HEK293T (cell line): Measurements from ENCODE around the gene BORCS6.

Experiments
- CTCF ChIA-PET: fragments of 350-600 bp; formaldehyde crosslinking; extraction: SDS; loops from one replicate; lab custom pipeline; 2021; ENCODE audit warnings: antibody characterized with exemption, inconsistent platforms; lab: Yijun Ruan, JAX
- POLR2A ChIA-PET: fragments of 350-600 bp; formaldehyde crosslinking; extraction: SDS; loops from one replicate; lab custom pipeline; 2020; ENCODE audit warnings: antibody characterized with exemption, inconsistent platforms; lab: Yijun Ruan, JAX
- DNase-seq: peaks from one replicate; pipeline ENCODE4 v3.0.0; 2012; ENCODE audit warnings: mixed read lengths; ENCODE audit errors: extremely low spot score
- ARNT ChIP-seq: fragments of 450-650 bp; IDR thresholded peaks from 2 replicates; pipeline ENCODE4 v1.6.1; 2017; ENCODE audit warnings: mild to moderate bottlenecking
- BHLHE40 ChIP-seq: fragments of 450-650 bp; IDR thresholded peaks from 2 replicates; pipeline ENCODE4 v1.6.1; 2016; ENCODE audit warnings: mild to moderate bottlenecking, moderate library complexity, borderline replicate concordance
- CTBP1 ChIP-seq: fragments of 450-650 bp; IDR thresholded peaks from 2 replicates; pipeline ENCODE4 v1.6.1; 2016; ENCODE audit warnings: borderline replicate concordance
- ELF4 ChIP-seq: fragments of 450-650 bp; IDR thresholded peaks from 2 replicates; pipeline ENCODE4 v1.6.1; 2017; ENCODE audit warnings: antibody characterized with exemption
- FOXA1 ChIP-seq: fragments of 450-650 bp; IDR thresholded peaks from 2 replicates; pipeline ENCODE4 v1.6.1; 2016; ENCODE audit warnings: mild to moderate bottlenecking
- FOXK2 ChIP-seq: fragments of 450-650 bp; IDR thresholded peaks from 2 replicates; pipeline ENCODE4 v1.6.1; 2016; ENCODE audit warnings: mild to moderate bottlenecking
- FOXM1 ChIP-seq: fragments of 450-650 bp; IDR thresholded peaks from 2 replicates; pipeline ENCODE4 v1.6.1; 2017; ENCODE audit warnings: mild to moderate bottlenecking, borderline replicate concordance
- HDGF ChIP-seq: fragments of 450-650 bp; IDR thresholded peaks from 2 replicates; pipeline ENCODE4 v1.6.1; 2017; ENCODE audit warnings: antibody characterized with exemption, borderline replicate concordance
- L3MBTL2 ChIP-seq: fragments of 450-650 bp; conservative IDR thresholded peaks from 2 replicates; pipeline ENCODE4 v1.6.1; 2016; ENCODE audit warnings: mild to moderate bottlenecking
- LEF1 ChIP-seq: fragments of 450-650 bp; IDR thresholded peaks from 2 replicates; pipeline ENCODE4 v1.6.1; 2017; ENCODE audit warnings: mild to moderate bottlenecking, borderline replicate concordance
- NFRKB ChIP-seq: fragments of 450-650 bp; IDR thresholded peaks from 2 replicates; pipeline ENCODE4 v1.6.1; 2016; ENCODE audit warnings: mild to moderate bottlenecking, moderate library complexity
- PKNOX1 ChIP-seq: fragments of 450-650 bp; IDR thresholded peaks from 2 replicates; pipeline ENCODE4 v1.6.1; 2016
- SP1 ChIP-seq: fragments of 450-650 bp; IDR thresholded peaks from 2 replicates; pipeline ENCODE4 v1.6.1; 2017
- SUZ12 ChIP-seq: fragments of 450-650 bp; IDR thresholded peaks from 2 replicates; pipeline ENCODE4 v1.6.1; 2016; ENCODE audit warnings: mild to moderate bottlenecking
- TARDBP ChIP-seq: fragments of 450-650 bp; IDR thresholded peaks from 2 replicates; pipeline ENCODE4 v1.6.1; 2016
- ZNF384 ChIP-seq: fragments of 450-650 bp; IDR thresholded peaks from 2 replicates; pipeline ENCODE4 v1.6.1; 2016

BORCS6 gene

GRCh38 chr17:8156246-8156992, 33.6 kb downstream of the BORCS6 start:
- TF ChIP-seq BHLHE40 (no peak), FOXA1 (no peak), FOXK2 (no peak), SUZ12 (no peak), ZNF384 (no peak), PKNOX1 (peak; percentile 97), L3MBTL2 (peak; percentile 99), FOXM1 (no peak), ELF4 (no peak)
- DNase-seq, result peak; percentile 90
- ChIA-PET POLR2A (interaction anchor here (0.6 to 2.8 kb wide), 26 partner anchors 8 to 139 kb away, joined by 3 to 27 read pairs (median 5); partner anchors contain the start of genes AURKB, BORCS6, CTC1 and HES7), CTCF (interaction anchor here (0.6 to 1.1 kb wide), 4 partner anchors 19 to 36 kb away, joined by 3 to 4 read pairs (median 3); no protein-coding TSS in a partner anchor)

- TF ChIP-seq LEF1 (no peak), L3MBTL2 (no peak), ARNT (no peak), NFRKB (no peak), SP1 (no peak), BHLHE40 (no peak), ZNF384 (no peak), FOXK2 (no peak), FOXM1 (no peak), FOXA1 (no peak), HDGF (no peak), CTBP1 (no peak), ELF4 (no peak), SUZ12 (no peak)
- ChIA-PET CTCF (interaction anchor here (1.1 kb wide), 1 partner anchor 34 kb away, joined by 3 read pairs; no protein-coding TSS in a partner anchor), POLR2A (interaction anchor here (0.6 to 2.8 kb wide), 9 partner anchors 8 to 66 kb away, joined by 3 to 27 read pairs (median 8); partner anchors contain the start of genes AURKB, BORCS6 and HES7)
- DNase-seq, result no peak
Measured at GRCh38 chr17:8155996-8156245, 34.1 kb downstream of the BORCS6 start.

GRCh38 chr17:8155231-8155995, 34.6 kb downstream of the BORCS6 start:
- POLR2A ChIA-PET, result interaction anchor here (1.6 to 6.1 kb wide), 6 partner anchors 16 to 55 kb away, joined by 3 to 53 read pairs (median 12); partner anchors contain the start of genes AURKB, HES7 and TMEM107
- CTCF ChIA-PET, result no interaction called here
- no peak for TF ChIP-seq ARNT
- no peak for TF ChIP-seq LEF1
- no peak for TF ChIP-seq TARDBP
- TF ChIP-seq ELF4, result no peak
- no peak for TF ChIP-seq FOXK2
- TF ChIP-seq FOXA1, result no peak
- TF ChIP-seq SUZ12, result no peak
- no peak for TF ChIP-seq BHLHE40
- TF ChIP-seq FOXM1, result no peak
- DNase-seq, result no peak

- TF ChIP-seq LEF1, result no peak
- TF ChIP-seq ZNF384, result no peak
- no peak for TF ChIP-seq FOXM1
- TF ChIP-seq HDGF, result no peak
- ChIA-PET POLR2A (interaction anchor here (1.2 to 6.1 kb wide), 6 partner anchors 15 to 140 kb away, joined by 3 to 53 read pairs (median 4); partner anchors contain the start of genes CTC1, SLC25A35 and TMEM107), CTCF (no interaction called here)
- DNase-seq, result no peak
Measured at GRCh38 chr17:8154608-8155155, 35.3 kb downstream of the BORCS6 start.

GRCh38 chr17:8153957-8154607, 35.9 kb downstream of the BORCS6 start:
- ChIA-PET CTCF (interaction anchor here (0.6 kb wide), 1 partner anchor 399 kb away, joined by 4 read pairs; no protein-coding TSS in a partner anchor), POLR2A (interaction anchor here (1.2 to 6.1 kb wide), 7 partner anchors 15 to 141 kb away, joined by 3 to 53 read pairs (median 5); partner anchors contain the start of genes AURKB, CTC1, SLC25A35 and TMEM107)
- peak; percentile 47; the same call in 1 of the 2 replicates for TF ChIP-seq L3MBTL2
- TF ChIP-seq SUZ12, result no peak
- TF ChIP-seq ELF4, result no peak
- DNase-seq, result peak; percentile 73

GRCh38 chr17:8153525-8153956, 36.4 kb downstream of the BORCS6 start:
- no peak for DNase-seq
- TF ChIP-seq L3MBTL2 (0 out of 2 replicates have a peak, but pooled peaks have one; percentile 10), SP1 (no peak)
- ChIA-PET CTCF (interaction anchor here (0.6 kb wide), 2 partner anchors 37 to 399 kb away, joined by 4 read pairs; partner anchors contain the start of gene BORCS6), POLR2A (interaction anchor here (1.2 to 6.1 kb wide), 6 partner anchors 14 to 142 kb away, joined by 4 to 53 read pairs (median 5); partner anchors contain the start of genes AURKB, CTC1 and SLC25A35)
